KBM-7 (cell line): ENCODE results near the gene CTCFL.
A peak's percentile ranks its signal among the peaks of the same experiment; 100 is the strongest.
"Not testable (repeated sequence)": the region's sequence is repeated elsewhere in the genome, so short reads cannot be mapped to it uniquely, and the experiment has no call there.

Source experiments
- DNase-seq: peaks from one replicate; pipeline ENCODE4 v3.0.0-alpha.2; 2015
- in situ Hi-C: fragments of 300-500 bp; cut with MboI; formaldehyde crosslinking; loops from 2 replicates; pipeline ENCODE4 v1.14.3; 2020; ENCODE audit warnings: low sequenced_read_pairs, low pct_unique_long_range_greater_than_20kb, mixed read lengths

CTCFL gene

DNA sequence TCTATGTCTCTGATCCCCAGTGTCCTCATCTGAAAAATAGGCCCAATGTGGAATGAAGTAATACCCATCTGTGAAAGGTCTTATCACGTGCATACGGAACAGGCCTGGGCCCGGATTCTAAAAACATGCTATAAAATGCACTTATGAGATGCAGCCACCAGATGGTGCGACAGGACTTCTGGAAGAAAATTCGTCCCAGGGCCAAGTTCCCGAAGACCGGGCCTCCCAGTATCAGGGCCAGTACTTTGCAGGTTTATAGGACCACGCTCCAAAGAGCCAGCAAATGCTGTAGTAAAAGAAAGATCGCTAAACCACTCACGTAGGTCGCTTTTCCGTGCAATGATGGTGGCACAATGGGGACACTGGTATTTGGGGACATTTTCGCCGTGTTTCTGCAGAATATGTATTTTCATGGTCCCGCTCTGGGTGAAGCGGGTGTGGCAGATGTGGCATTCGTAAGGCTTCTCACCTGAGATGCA lies 10.6 kb downstream of the CTCFL start:
- in situ Hi-C loops = loop anchor here (25.0 kb wide), 1 partner anchor 427 kb away; no protein-coding TSS in a partner anchor
- peak; percentile 60 for DNase-seq

DNA sequence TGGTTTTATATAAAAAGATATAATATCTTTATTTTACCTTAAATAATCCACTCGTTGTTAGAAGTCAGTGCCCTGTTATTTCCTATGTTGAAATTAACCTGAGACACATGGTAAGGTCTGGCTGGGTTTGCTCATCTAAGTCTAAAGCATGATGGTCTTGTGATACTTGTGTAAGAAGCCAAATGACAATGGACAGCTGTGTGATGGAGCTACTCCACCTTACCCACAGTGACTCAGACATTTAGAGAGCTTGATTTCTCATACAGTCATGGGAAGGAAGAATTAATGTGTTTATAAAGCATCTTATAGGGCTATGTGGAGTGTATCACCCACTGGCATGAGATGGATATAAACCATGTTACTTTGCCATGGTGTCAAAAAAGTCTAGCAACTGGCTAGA lies 11.7 kb downstream of the CTCFL start:
- DNase-seq = no peak
- in situ Hi-C loops = loop anchor here (25.0 kb wide), 1 partner anchor 426 kb away; no protein-coding TSS in a partner anchor

DNA sequence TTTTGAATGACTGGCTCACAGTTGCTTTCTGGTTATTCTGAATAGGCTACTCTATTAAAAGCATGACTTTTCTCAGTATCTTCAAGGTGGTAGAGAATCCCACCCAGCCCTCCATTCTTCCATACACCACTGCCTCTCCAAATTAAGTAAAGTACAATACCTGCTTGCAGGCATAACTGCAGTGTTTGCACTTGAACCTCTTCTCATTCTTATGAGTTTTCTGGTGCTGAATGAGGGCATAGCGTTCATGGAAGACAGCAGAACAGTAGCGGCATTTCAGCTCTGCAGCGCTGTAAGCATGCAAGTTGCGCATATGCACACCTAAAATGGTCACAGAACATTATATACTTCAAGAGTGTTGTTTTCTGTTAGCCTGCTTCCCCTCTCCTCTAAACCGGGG lies 12.5 kb downstream of the CTCFL start:
- DNase-seq = no peak
- in situ Hi-C loops = loop anchor here (25.0 kb wide), 1 partner anchor 425 kb away; no protein-coding TSS in a partner anchor

DNA sequence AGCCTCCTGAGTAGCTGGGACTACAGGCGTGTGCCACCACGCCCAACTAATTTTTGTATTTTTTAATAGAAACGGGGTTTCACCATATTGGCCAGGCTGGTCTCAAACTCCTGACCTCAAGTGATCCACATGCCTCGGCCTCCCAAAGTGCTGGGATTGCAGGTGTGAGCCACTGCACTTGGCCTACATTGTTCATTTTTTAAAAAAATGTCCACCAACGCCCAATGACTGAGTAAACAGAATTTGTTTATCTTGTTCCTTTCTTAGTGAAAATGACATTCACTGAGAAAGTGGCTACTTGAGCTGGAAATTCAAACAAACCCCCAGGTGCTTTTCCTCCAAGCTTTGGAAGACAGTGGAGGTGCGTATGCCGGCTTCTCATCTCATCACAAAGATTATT lies 13.2 kb downstream of the CTCFL start:
- not testable (repeated sequence) for DNase-seq
- in situ Hi-C loops = loop anchor here (25.0 kb wide), 1 partner anchor 424 kb away; no protein-coding TSS in a partner anchor

DNA sequence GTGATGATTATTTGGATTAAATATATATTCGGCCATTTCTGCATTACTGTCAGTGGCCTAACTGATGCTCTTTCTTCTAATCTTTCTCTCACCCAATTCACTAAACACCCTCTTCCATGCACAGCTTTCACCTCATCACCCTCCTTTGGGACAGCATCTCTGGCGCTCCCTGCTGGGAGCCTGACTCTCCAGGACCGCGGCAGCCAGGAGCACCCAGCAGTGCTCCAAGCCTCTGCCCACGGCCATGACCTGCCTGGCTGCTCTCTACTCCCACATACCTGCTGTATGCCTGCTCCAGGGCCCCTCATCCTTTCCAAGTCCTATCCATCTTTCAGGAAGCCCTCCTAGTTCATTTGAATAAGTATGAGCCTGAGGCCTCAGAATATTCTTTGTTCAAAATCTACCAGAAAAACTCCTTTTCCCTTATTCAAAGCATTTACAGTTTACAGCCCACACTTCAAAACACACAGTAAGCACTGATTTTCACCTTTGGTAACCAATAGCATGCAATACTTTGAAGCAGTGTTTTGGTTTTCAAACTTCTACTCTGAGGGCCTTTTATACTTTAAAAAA lies 15.2 kb downstream of the CTCFL start:
- DNase-seq = peak; percentile 39
- in situ Hi-C loops = loop anchor here (25.0 kb wide), 1 partner anchor 422 kb away; no protein-coding TSS in a partner anchor

DNA sequence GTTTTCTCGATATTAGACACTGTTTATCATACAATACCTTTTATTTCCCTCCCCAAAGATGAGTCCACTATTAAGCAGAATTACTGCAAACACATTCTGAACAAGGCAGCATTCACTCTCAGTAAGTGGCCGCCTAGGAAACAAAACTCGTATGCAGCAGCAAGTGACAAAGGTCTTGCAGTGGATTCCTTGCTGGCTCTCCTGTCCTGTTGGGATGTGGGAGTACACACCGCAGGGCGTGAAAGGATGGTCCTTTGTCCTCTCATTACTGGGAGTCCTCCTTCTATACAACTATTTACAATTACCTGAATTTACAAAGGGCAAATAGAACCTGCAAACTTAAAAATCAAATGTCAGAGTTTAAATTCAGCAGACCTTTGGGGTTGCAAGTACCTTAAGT lies 16.1 kb downstream of the CTCFL start:
- DNase-seq = no peak
- in situ Hi-C loops = loop anchor here (25.0 kb wide), 1 partner anchor 422 kb away; no protein-coding TSS in a partner anchor

DNA sequence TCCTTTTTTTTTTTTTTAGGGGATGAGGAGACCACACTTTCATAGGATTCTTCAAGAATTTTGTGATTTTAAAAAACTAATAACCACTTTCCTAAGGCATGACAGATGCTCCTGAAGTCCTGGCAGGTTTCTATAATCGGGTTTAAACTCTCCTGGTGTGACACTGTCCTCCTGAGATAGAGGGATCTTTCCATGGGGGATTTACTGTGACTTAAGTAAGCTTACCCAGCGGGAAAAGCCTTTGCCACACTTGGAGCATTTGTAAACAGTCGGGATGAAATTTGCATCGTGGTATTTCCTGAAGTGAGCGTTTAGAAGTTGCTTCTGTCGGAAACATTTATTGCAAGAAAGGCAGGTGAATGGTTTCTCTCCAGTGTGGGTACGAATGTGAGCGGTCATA lies 16.6 kb downstream of the CTCFL start:
- DNase-seq = no peak
- in situ Hi-C loops = loop anchor here (25.0 kb wide), 1 partner anchor 421 kb away; no protein-coding TSS in a partner anchor

DNA sequence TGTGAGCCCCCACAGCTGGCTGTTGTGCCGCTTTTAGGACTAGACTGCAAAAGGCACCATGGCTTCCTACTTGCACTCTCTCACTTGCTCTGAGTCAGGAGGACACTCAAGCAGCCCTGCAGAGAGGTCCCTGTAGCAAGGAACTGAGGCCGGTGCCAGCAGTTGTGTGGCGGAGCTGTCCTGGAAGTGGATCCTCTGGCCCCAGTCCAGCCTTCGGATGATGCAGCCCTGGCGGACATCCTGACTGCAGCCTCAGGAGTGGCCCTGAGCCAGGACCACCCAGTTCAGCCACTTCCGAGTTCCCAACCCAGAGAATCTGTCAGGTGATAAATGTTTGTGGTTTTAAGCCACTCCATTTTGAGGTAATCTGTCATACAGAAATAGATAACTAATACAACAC lies 17.5 kb downstream of the CTCFL start:
- in situ Hi-C loops = loop anchor here (25.0 kb wide), 1 partner anchor 420 kb away; no protein-coding TSS in a partner anchor
- DNase-seq = no peak

DNA sequence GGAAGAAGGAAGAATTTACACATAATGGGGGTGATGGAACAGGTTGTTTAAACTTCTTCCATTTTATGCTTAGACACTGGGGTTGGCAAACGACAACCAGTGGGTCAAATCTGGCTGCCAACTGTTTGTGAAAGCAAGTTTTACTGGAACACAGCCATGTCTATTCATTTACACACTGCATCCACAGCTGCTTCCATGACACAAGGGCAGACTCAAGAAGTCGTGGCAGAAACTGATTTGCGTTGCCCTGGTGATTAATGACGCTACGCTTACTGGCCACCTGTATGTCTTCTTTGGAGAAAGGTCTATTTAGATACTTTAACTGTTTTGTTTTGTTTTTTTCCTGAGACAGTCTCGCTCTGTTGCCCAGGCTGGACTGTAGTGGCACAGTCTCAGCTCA lies 19.0 kb downstream of the CTCFL start:
- in situ Hi-C loops = loop anchor here (25.0 kb wide), 1 partner anchor 419 kb away; no protein-coding TSS in a partner anchor
- DNase-seq = no peak

DNA sequence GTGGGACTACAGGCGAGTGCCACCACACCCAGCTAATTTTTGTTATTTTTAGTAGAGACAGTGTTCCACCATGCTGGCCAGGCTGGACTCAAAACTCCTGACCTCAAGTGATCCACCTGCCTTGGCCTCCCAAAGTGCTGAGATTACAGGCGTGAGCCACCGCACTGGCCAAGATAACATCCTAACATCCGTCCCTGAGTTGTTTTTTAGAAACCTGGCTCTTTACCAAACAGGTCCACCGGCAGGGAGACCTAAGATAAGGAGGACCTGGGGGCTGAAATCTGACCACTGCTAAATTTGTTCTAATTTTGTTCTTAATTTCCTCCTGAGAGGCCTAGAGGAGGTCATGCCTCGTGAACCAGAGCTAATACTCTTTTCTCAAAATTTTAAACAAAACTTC lies 20.5 kb downstream of the CTCFL start:
- in situ Hi-C loops = loop anchor here (25.0 kb wide), 1 partner anchor 417 kb away; no protein-coding TSS in a partner anchor
- no peak for DNase-seq

DNA sequence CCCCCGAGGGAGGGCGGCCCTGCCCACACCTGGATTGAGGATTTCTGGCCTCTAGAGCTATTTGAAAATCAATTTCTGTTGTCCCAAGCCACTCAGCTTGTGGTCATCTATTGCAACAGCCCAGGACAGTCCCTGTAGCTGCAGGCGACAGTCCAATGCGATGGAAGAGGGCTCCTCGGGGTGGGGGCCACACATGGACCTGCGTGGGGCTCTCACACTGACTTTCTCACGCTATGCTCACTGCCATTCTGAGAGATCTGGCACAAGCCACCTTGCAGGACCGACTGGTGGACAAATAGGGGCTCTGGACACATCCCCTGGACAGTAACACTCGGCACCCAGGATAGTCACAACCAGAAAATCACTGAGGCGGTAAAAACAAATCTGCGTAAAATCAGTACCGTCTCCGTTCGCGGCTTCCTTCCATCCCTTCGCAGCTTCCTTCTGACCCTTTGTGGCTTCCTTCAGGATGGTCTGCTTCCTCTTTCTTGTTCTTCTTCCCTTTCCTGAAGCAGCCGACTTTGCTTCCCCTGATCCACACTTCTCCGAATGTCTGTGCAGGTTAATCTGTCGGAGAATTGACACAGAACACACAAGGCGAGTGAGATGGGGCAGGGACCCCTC lies 21.8 kb downstream of the CTCFL start:
- in situ Hi-C loops = loop anchor here (25.0 kb wide), 1 partner anchor 416 kb away; no protein-coding TSS in a partner anchor
- peak; percentile 60 for DNase-seq

DNA sequence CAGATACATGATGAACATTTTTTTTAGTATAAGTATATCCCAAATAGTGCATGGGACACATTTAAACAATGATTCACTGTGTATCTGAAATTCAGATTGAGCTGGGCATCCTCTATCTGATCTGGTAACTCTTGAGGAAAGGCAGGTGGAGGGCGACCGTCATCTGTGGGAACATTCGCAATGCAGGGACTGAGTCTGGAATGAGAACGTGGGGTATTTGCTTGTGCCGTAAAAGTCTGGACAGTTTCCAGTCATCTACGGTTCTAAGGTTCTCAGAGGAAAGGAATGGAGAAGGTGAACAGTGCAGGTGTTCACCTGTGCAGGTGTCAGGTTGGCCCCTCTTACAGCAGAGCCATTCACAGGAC lies 22.6 kb downstream of the CTCFL start:
- DNase-seq = no peak
- in situ Hi-C loops = loop anchor here (25.0 kb wide), 1 partner anchor 415 kb away; no protein-coding TSS in a partner anchor

DNA sequence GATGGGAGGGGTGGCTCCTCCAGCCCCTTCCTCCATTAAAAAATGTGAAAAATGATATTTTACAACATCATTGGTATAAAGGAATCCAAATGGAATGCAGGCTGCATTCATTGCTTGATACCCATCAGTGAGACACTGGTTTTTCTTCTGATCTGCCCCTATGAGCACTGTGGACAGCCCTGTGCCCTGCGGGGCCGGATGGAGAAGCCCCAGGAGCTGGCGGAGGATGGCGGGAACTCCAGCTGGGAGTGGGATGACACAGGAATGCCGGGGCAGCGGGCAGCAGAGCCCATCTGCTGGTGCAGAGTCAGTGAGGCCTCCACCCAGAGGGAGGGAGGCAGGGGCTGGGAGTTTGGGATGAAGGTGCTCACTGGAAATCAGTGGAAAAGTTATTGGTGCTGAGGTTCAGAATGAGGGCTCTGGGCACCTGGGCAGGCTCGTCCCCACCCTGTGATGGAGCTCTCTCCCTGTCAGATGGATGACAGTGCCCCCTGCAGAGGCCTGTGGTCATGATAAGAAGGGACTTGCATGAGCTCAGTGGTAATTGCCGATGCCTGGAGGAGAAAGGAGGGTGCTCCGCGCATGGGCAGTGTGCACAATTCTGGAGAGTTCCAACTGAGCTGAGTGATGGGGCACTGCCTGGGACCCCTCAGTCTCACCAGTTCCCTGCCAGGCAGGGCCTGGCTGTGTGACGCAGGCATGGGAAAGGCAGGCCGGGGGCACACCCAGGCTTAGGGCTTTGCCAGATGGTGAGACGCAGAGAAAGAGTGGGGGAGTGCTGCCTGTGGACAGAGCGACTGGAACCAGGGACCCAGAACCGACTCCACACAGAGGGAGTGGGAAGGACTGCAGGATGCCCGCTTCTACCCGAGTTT lies 23.2 kb downstream of the CTCFL start:
- in situ Hi-C loops = loop anchor here (25.0 kb wide), 1 partner anchor 414 kb away; no protein-coding TSS in a partner anchor

DNA sequence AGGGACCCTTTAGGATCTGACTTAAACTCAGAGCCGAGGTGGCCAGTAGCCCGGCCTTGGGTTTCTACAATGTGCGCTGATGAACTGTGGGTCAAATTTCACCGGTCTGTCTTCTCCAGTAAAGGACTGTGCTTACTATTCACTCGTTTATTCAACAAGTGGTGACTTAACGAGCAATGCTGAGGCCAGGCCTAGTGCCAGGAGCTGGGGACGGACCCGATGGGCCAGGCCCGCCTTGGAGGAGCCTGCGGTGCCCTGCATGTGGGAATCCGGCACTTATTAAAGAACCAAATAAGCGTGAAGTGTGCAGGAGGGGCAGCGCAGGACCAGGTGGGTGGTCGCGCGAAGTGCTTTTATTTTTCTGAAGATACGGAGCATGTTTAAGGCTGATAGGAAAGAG lies 24.0 kb downstream of the CTCFL start:
- DNase-seq = no peak
- in situ Hi-C loops = loop anchor here (25.0 kb wide), 1 partner anchor 414 kb away; no protein-coding TSS in a partner anchor

More for the DNA sequence above, 23.2 kb downstream of the CTCFL start:
- no peak for DNase-seq

DNA sequence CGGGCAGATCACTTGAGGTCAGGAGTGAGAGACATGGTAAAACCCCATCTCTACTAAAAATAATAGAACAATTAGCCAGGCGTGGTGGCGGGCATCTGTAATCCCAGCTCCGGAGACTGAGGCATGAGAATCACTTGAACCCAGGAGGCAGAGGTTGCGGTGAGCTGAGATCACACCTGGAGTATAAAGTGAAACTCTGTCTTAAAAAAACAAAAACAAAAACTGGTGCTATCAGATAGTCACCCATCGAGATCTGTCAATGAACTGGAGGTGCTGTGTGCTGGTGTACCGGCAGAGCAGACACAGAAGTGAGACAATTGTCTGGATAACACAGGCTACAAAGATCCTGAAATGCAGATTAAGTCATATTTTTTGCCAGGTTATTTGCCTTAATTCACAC lies 24.7 kb downstream of the CTCFL start:
- in situ Hi-C loops = loop anchor here (25.0 kb wide), 1 partner anchor 413 kb away; no protein-coding TSS in a partner anchor
- DNase-seq = no peak

DNA sequence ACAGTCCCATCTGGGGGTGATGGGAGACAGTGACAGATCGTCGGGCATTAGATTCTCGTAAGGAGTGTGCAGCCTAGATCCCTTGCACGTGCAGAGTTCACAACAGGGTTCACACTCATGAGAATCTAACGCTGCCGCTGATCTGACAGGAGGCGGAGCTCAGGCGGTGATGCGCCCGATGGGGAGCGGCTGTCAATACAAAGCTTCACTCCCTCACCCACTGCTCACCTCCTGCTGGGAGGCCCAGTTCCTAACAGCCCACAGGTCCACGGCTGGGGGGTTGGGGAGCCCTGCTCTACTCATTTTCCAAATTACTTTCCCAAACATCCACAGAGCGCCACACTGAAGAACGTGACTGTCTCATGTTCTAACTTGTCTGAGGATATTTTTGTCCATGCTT lies 25.3 kb downstream of the CTCFL start:
- no peak for DNase-seq
- in situ Hi-C loops = loop anchor here (25.0 kb wide), 1 partner anchor 412 kb away; no protein-coding TSS in a partner anchor

DNA sequence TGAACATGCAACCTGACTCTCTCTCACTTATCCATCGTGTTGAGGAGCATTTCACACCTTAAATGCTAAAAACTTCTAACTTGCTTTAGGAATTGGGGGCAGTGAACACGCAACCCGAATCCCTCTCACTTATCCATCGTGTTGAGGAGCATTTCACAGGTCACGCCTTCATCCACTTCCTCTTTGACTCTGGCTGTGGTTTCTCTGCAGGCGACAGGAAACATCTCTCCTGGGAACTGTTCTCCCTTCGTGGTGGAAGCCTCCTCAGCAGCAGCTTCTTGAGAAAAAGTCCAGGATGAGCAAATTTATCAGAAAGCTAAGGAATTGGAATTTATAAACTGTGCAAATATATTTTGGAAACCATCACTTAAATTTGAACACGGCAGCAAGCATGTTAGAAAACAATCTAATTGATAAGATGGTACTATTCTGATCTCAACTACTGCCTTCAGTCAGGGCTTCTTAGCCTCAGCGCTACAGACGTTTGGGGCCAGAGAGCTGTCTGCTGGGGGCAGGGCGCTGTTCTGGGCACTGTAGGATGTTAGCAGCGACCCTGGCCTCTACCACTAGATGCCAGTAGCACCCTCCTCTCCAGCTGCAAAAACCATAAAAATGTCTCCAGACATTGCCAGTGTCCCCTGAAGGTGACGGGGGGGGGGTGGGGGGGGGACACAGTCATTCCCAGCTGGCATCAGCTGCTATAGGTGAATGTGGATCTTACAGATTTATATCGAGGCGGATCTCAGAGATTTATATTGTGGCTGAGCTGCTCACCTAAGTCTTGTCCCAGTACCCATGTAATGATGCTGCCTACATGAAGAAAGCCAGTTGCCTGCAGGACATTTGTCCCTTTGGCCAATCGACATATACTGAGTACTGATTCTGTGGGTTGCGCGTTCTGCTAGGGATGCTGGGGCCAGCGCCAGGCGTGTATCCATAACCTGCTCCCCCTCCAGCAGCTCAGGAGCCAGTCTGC lies 26.2 kb downstream of the CTCFL start:
- DNase-seq = peak; percentile 74
- in situ Hi-C loops = no loop called here

DNA sequence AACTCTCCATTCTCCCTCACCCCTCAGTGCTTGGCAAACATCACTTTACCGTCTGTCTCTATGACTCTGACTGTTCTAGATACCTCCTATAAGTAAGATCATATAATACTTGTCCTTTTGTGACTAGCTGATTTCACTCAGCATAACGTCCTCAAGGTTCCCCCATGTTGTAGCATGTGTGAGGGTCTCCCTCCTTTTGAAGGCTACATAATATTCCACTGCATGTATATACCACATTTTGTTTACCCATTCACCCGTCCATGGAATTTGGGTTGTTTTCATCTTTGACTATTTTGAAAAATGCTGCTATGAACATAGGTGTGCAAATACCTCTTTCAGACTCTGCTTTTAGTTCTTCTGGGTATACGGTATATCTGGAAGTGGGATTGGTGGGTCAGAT lies 28.3 kb downstream of the CTCFL start:
- in situ Hi-C loops = no loop called here
- no peak for DNase-seq
